DOHH2 (cell line): ENCODE measurements around the gene EPHB2.

Source experiments
- EZH2phosphoT487 ChIP-seq: fragments of 200-600 bp; sonication (generic); IDR thresholded peaks from 2 replicates; pipeline ENCODE4 v1.6.1; 2017; ENCODE audit warnings: borderline replicate concordance, mild to moderate bottlenecking, antibody characterized with exemption, low read length, moderate library complexity, mixed read lengths
- TF ChIP-seq, protein P1 (sequence below): fragments of 200-600 bp; sonication (generic); IDR thresholded peaks from one replicate; pipeline ENCODE4 v1.5.1; 2014; ENCODE audit warnings: antibody characterized with exemption, mild to moderate bottlenecking, low read depth, low read length; ENCODE audit not compliant: poor library complexity, severe bottlenecking

DNA sequence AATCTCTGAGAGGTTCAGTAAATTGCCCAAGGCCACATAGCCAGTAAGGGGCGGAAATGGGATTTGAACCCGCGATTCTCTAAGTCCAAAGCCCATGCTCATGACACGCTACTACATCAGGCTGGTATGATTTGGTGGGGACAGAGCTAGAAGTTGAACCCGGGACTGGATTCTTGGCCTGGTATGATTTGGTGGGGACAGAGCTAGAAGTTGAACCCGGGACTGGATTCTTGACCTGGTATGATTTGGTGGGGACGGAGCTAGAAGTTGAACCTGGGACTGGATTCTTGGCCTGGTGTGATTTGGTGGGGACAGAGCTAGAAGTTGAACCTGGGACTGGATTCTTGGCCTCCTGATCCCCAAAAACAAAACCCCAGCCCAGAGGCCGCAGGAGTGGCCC is 23.0 kb downstream of the EPHB2 start:
- TF ChIP-seq, protein P1, sequence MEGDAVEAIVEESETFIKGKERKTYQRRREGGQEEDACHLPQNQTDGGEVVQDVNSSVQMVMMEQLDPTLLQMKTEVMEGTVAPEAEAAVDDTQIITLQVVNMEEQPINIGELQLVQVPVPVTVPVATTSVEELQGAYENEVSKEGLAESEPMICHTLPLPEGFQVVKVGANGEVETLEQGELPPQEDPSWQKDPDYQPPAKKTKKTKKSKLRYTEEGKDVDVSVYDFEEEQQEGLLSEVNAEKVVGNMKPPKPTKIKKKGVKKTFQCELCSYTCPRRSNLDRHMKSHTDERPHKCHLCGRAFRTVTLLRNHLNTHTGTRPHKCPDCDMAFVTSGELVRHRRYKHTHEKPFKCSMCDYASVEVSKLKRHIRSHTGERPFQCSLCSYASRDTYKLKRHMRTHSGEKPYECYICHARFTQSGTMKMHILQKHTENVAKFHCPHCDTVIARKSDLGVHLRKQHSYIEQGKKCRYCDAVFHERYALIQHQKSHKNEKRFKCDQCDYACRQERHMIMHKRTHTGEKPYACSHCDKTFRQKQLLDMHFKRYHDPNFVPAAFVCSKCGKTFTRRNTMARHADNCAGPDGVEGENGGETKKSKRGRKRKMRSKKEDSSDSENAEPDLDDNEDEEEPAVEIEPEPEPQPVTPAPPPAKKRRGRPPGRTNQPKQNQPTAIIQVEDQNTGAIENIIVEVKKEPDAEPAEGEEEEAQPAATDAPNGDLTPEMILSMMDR: no peak
- no peak for TF ChIP-seq EZH2phosphoT487
